Colonic mucosa (tissue), 4 donors: Measurements from ENCODE around the gene SF1. TPM values are rescaled to one million over a fixed set of nuclear protein-coding genes. Genes with fewer than 3 reads are reported as not detected.
A peak's percentile ranks its signal among the peaks of the same experiment; 100 is the strongest.

Experiments
- DNase-seq: peaks from one replicate; pipeline ENCODE4 v3.0.0-alpha.2; 2020
- H3K27ac ChIP-seq: fragments of 200-600 bp; one replicate; pipeline ENCODE4 v1.8.0; 2021
- H3K27me3 ChIP-seq: fragments of 200-600 bp; one replicate; pipeline ENCODE4 v1.8.0; 2021
- H3K36me3 ChIP-seq: fragments of 200-600 bp; one replicate; pipeline ENCODE4 v1.8.0; 2021
- H3K4me1 ChIP-seq: fragments of 200-600 bp; one replicate; pipeline ENCODE4 v1.8.0; 2021; ENCODE audit warnings: mild to moderate bottlenecking
- H3K4me3 ChIP-seq: fragments of 200-600 bp; one replicate; pipeline ENCODE4 v1.8.0; 2021
- H3K9ac ChIP-seq, 2 donors: one replicate each; pipeline ENCODE4 v1.7.0; 2013; ENCODE audit warnings: control low read depth in 2 of 2, low read depth in 2 of 2, low read length in 2 of 2
- H3K9me3 ChIP-seq: fragments of 200-600 bp; one replicate; pipeline ENCODE4 v1.8.0; 2021
- CTCF ChIP-seq: fragments of 200-600 bp; IDR thresholded peaks from one replicate; pipeline ENCODE4 v1.8.0; 2022; ENCODE audit warnings: antibody characterized with exemption, mild to moderate bottlenecking
- intact Hi-C: fragments of 100-400 bp; cut with DNase I; formaldehyde crosslinking; loops from one replicate; pipeline ENCODE4 v1.14.1; 2022
- total RNA-seq, 2 donors: library from RNA; stranded (reverse); fragmentation: NEBNext Ultra II Directional in 1 of 2; extraction: Animal tissue kit (Norgen Biotek cat#: 25700) in 1 of 2; gene quantifications; one replicate each; pipeline ENCODE4 v1.2.1, GENCODE V29; 2021
- donor health status: healthy.
- donor health status: DM: no; HTN: no; CAD: no.
- donor health status: DM: no; HTN: no; CAD: no.

The SF1 gene
- total RNA-seq, 2 donors from 2014 or later: 164 to 220 TPM

- no peaks in the 10 kb centered on the region for H3K36me3 ChIP-seq
- H3K27me3 ChIP-seq: no peaks in the 10 kb centered on the region
- no peak overlapping the region for H3K4me3 ChIP-seq
- intact Hi-C loops: no loop called here
- H3K27ac ChIP-seq: no peak overlapping the region
- no peaks in the 10 kb centered on the region for H3K4me1 ChIP-seq
- DNase-seq: no peak
- H3K9me3 ChIP-seq: no peaks in the 10 kb centered on the region
- H3K9ac ChIP-seq: no peak overlapping the region
- TF ChIP-seq CTCF: no peak
Observed at GRCh38 chr11:64731601-64732000, 46.7 kb downstream of the SF1 start.

DNA sequence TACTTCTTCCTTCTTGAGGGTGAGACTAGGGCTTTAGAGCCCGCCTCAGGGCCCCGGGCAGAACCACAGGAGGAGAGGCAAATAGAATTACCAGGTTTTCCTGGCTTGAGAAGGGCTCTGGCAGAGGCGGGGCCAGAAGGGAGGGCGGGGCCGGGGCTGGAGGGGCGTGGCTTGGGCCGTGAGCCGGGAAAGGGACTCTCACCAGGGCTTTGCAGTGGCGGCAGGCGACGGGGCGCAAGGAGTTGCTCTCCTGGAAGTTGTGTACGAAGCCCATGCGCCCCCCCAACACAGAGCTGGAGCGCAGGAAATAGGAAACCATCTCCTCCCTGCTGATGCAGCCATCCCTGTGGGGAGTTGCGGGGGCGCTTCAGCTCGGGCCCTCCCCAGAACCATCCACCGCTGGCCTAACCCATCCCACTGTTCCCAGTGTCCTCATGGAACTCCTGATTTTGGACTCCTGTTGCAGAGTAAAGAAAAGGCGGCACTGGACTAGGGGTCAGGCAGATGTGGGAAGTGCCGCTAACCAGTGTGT is 48.4 kb downstream of the SF1 start:
- no peaks in the 10 kb centered on the region for H3K9me3 ChIP-seq
- H3K36me3 ChIP-seq: no peaks in the 10 kb centered on the region
- H3K4me3 ChIP-seq: no peak overlapping the region
- intact Hi-C loops: no loop called here
- peak; percentile 67 for DNase-seq
- no peaks in the 10 kb centered on the region for H3K4me1 ChIP-seq
- no peak overlapping the region for H3K27ac ChIP-seq
- H3K9ac ChIP-seq: no peak overlapping the region
- TF ChIP-seq CTCF: no peak
- no peaks in the 10 kb centered on the region for H3K27me3 ChIP-seq

GRCh38 chr11:64728757-64729365 is 49.5 kb downstream of the SF1 start:
- Histone ChIP-seq H3K27me3 (no peaks in the 10 kb centered on the region), H3K4me1 (no peaks in the 10 kb centered on the region), H3K9me3 (no peaks in the 10 kb centered on the region), H3K4me3 (no peak overlapping the region), H3K27ac (no peak overlapping the region), H3K36me3 (no peaks in the 10 kb centered on the region), H3K9ac (no peak overlapping the region)
- no peak for DNase-seq
- TF ChIP-seq CTCF: no peak
- intact Hi-C loops: no loop called here

GRCh38 chr11:64726867-64727530 is 51.3 kb downstream of the SF1 start:
- TF ChIP-seq CTCF: no peak
- Histone ChIP-seq H3K9ac (no peak overlapping the region), H3K4me3 (no peak overlapping the region), H3K27ac (no peak overlapping the region), H3K4me1 (no peaks in the 10 kb centered on the region), H3K9me3 (no peaks in the 10 kb centered on the region), H3K27me3 (no peaks in the 10 kb centered on the region), H3K36me3 (no peaks in the 10 kb centered on the region)
- intact Hi-C loops: no loop called here
- no peak for DNase-seq

- Histone ChIP-seq H3K36me3 (no peaks in the 10 kb centered on the region), H3K27me3 (no peaks in the 10 kb centered on the region), H3K4me1 (no peaks in the 10 kb centered on the region), H3K9me3 (no peaks in the 10 kb centered on the region), H3K9ac (no peak overlapping the region), H3K4me3 (no peak overlapping the region), H3K27ac (no peak overlapping the region)
- no peak for DNase-seq
- intact Hi-C loops: no loop called here
- no peak for TF ChIP-seq CTCF
Observed at GRCh38 chr11:64726211-64726641, 52.1 kb downstream of the SF1 start.
